ENCODE measurements around the gene IL18R1.

DNA sequence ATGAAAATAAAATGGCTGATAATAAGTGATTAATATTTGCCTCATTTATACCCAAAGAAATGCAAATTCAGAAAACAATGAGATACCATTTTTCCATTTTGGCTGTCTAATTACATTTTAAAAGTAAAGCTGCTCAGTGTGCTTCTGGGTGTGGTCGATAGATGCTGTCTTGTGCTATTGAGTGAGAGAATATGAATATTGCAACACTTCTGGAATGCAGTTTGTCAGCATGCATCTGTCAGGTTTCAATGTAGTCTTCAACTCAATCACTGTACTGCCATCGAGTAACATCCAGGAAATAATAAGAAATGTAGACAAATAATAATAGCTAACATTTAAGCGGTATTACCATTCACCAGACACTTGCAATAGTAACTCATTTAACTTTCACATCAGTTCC is 3.9 kb downstream of the IL18R1 start:
- TF ChIP-seq, protein P1, sequence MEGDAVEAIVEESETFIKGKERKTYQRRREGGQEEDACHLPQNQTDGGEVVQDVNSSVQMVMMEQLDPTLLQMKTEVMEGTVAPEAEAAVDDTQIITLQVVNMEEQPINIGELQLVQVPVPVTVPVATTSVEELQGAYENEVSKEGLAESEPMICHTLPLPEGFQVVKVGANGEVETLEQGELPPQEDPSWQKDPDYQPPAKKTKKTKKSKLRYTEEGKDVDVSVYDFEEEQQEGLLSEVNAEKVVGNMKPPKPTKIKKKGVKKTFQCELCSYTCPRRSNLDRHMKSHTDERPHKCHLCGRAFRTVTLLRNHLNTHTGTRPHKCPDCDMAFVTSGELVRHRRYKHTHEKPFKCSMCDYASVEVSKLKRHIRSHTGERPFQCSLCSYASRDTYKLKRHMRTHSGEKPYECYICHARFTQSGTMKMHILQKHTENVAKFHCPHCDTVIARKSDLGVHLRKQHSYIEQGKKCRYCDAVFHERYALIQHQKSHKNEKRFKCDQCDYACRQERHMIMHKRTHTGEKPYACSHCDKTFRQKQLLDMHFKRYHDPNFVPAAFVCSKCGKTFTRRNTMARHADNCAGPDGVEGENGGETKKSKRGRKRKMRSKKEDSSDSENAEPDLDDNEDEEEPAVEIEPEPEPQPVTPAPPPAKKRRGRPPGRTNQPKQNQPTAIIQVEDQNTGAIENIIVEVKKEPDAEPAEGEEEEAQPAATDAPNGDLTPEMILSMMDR (IDR thresholded peaks at IDR 0.05) = no peak
- TF ChIP-seq POLR2A (IDR thresholded peaks at IDR 0.05) = no peak
